ENCODE data around the gene KCNQ1OT1.

The KCNQ1OT1 gene

GRCh38 chr11:2693271-2694261, 6.2 kb downstream of the KCNQ1OT1 start:
- Histone ChIP-seq H3K36me3 (ENCODE audit: control insufficient read depth in 5 of 5, insufficient read depth in 5 of 5, low read length in 5 of 5) (peaks cover 0 to 3% (median 0%) of the 10 kb centered on the region in 5 donors), H3K4me3 (ENCODE audit: low read depth in 1 of 5, low read length in 5 of 5) (no peak overlapping the region), H3K27me3 (ENCODE audit: control insufficient read depth in 5 of 5, insufficient read depth in 4 of 5, low read length in 5 of 5) (no peaks in the 10 kb centered on the region), H3K4me1 (ENCODE audit: control insufficient read depth in 5 of 5, insufficient read depth in 5 of 5, low read length in 5 of 5) (peaks cover 25 to 84% (median 82%) of the 10 kb centered on the region in 5 donors), H3K9ac (ENCODE audit: low read length in 5 of 5) (no peak overlapping the region), H3K27ac (ENCODE audit: low read depth, low read length) (no peak overlapping the region), H3K9me3 (ENCODE audit: control insufficient read depth in 5 of 5, low read length in 5 of 5) (no peaks in the 10 kb centered on the region)

- Histone ChIP-seq H3K9me3 (ENCODE audit: control insufficient read depth in 5 of 5, low read length in 5 of 5) (no peaks in the 10 kb centered on the region), H3K27me3 (ENCODE audit: control insufficient read depth in 5 of 5, insufficient read depth in 4 of 5, low read length in 5 of 5) (no peaks in the 10 kb centered on the region), H3K36me3 (ENCODE audit: control insufficient read depth in 5 of 5, insufficient read depth in 5 of 5, low read length in 5 of 5) (peaks cover 0 to 3% (median 0%) of the 10 kb centered on the region in 5 donors), H3K27ac (ENCODE audit: low read depth, low read length) (no peak overlapping the region), H3K9ac (ENCODE audit: low read length in 5 of 5) (no peak overlapping the region), H3K4me3 (ENCODE audit: low read depth in 1 of 5, low read length in 5 of 5) (no peak overlapping the region), H3K4me1 (ENCODE audit: control insufficient read depth in 5 of 5, insufficient read depth in 5 of 5, low read length in 5 of 5) (peaks cover 26 to 88% (median 83%) of the 10 kb centered on the region in 5 donors)
These were observed 7.6 kb downstream of the KCNQ1OT1 start for GRCh38 chr11:2691991-2692875.

GRCh38 chr11:2691355-2691761, 8.4 kb downstream of the KCNQ1OT1 start:
- H3K27ac ChIP-seq (ENCODE audit: low read depth, low read length), result no peak overlapping the region
- no peak overlapping the region for H3K4me3 ChIP-seq (ENCODE audit: low read depth in 1 of 5, low read length in 5 of 5)
- H3K9ac ChIP-seq (ENCODE audit: low read length in 5 of 5), result no peak overlapping the region
- H3K9me3 ChIP-seq (ENCODE audit: control insufficient read depth in 5 of 5, low read length in 5 of 5), result no peaks in the 10 kb centered on the region
- H3K36me3 ChIP-seq (ENCODE audit: control insufficient read depth in 5 of 5, insufficient read depth in 5 of 5, low read length in 5 of 5), result peaks cover 0 to 3% (median 0%) of the 10 kb centered on the region in 5 donors
- peaks cover 28 to 92% (median 81%) of the 10 kb centered on the region in 5 donors for H3K4me1 ChIP-seq (ENCODE audit: control insufficient read depth in 5 of 5, insufficient read depth in 5 of 5, low read length in 5 of 5)
- H3K27me3 ChIP-seq (ENCODE audit: control insufficient read depth in 5 of 5, insufficient read depth in 4 of 5, low read length in 5 of 5), result no peaks in the 10 kb centered on the region

GRCh38 chr11:2690596-2691354, 9.0 kb downstream of the KCNQ1OT1 start:
- no peak overlapping the region for H3K4me3 ChIP-seq (ENCODE audit: low read depth in 1 of 5, low read length in 5 of 5)
- H3K9ac ChIP-seq (ENCODE audit: low read length in 5 of 5), result no peak overlapping the region
- H3K27me3 ChIP-seq (ENCODE audit: control insufficient read depth in 5 of 5, insufficient read depth in 4 of 5, low read length in 5 of 5), result no peaks in the 10 kb centered on the region
- H3K27ac ChIP-seq (ENCODE audit: low read depth, low read length), result no peak overlapping the region
- H3K9me3 ChIP-seq (ENCODE audit: control insufficient read depth in 5 of 5, low read length in 5 of 5), result no peaks in the 10 kb centered on the region
- peaks cover 0 to 4% (median 0%) of the 10 kb centered on the region in 5 donors for H3K36me3 ChIP-seq (ENCODE audit: control insufficient read depth in 5 of 5, insufficient read depth in 5 of 5, low read length in 5 of 5)
- peaks cover 28 to 92% (median 81%) of the 10 kb centered on the region in 5 donors for H3K4me1 ChIP-seq (ENCODE audit: control insufficient read depth in 5 of 5, insufficient read depth in 5 of 5, low read length in 5 of 5)

GRCh38 chr11:2689651-2690575, 9.9 kb downstream of the KCNQ1OT1 start:
- no peak overlapping the region for H3K27ac ChIP-seq (ENCODE audit: low read depth, low read length)
- H3K4me1 ChIP-seq (ENCODE audit: control insufficient read depth in 5 of 5, insufficient read depth in 5 of 5, low read length in 5 of 5), result peaks cover 28 to 84% (median 73%) of the 10 kb centered on the region in 5 donors
- peaks cover 0 to 10% (median 7%) of the 10 kb centered on the region in 5 donors for H3K36me3 ChIP-seq (ENCODE audit: control insufficient read depth in 5 of 5, insufficient read depth in 5 of 5, low read length in 5 of 5)
- peak overlapping the region in 1 of 5 donors; percentile 2 for H3K9ac ChIP-seq (ENCODE audit: low read length in 5 of 5)
- H3K27me3 ChIP-seq (ENCODE audit: control insufficient read depth in 5 of 5, insufficient read depth in 4 of 5, low read length in 5 of 5), result no peaks in the 10 kb centered on the region
- no peak overlapping the region for H3K4me3 ChIP-seq (ENCODE audit: low read depth in 1 of 5, low read length in 5 of 5)
- H3K9me3 ChIP-seq (ENCODE audit: control insufficient read depth in 5 of 5, low read length in 5 of 5), result no peaks in the 10 kb centered on the region

GRCh38 chr11:2688381-2689231, 11.2 kb downstream of the KCNQ1OT1 start:
- no peaks in the 10 kb centered on the region for H3K27me3 ChIP-seq (ENCODE audit: control insufficient read depth in 5 of 5, insufficient read depth in 4 of 5, low read length in 5 of 5)
- H3K4me3 ChIP-seq (ENCODE audit: low read depth in 1 of 5, low read length in 5 of 5), result no peak overlapping the region
- H3K27ac ChIP-seq (ENCODE audit: low read depth, low read length), result no peak overlapping the region
- H3K4me1 ChIP-seq (ENCODE audit: control insufficient read depth in 5 of 5, insufficient read depth in 5 of 5, low read length in 5 of 5), result peaks cover 23 to 71% (median 60%) of the 10 kb centered on the region in 5 donors
- H3K9ac ChIP-seq (ENCODE audit: low read length in 5 of 5), result no peak overlapping the region
- peaks cover 0 to 13% (median 8%) of the 10 kb centered on the region in 5 donors for H3K36me3 ChIP-seq (ENCODE audit: control insufficient read depth in 5 of 5, insufficient read depth in 5 of 5, low read length in 5 of 5)
- no peaks in the 10 kb centered on the region for H3K9me3 ChIP-seq (ENCODE audit: control insufficient read depth in 5 of 5, low read length in 5 of 5)

- no peak overlapping the region for H3K9ac ChIP-seq (ENCODE audit: low read length in 5 of 5)
- H3K27me3 ChIP-seq (ENCODE audit: control insufficient read depth in 5 of 5, insufficient read depth in 4 of 5, low read length in 5 of 5), result no peaks in the 10 kb centered on the region
- no peaks in the 10 kb centered on the region for H3K9me3 ChIP-seq (ENCODE audit: control insufficient read depth in 5 of 5, low read length in 5 of 5)
- peaks cover 23 to 63% (median 53%) of the 10 kb centered on the region in 5 donors for H3K4me1 ChIP-seq (ENCODE audit: control insufficient read depth in 5 of 5, insufficient read depth in 5 of 5, low read length in 5 of 5)
- H3K27ac ChIP-seq (ENCODE audit: low read depth, low read length), result no peak overlapping the region
- H3K36me3 ChIP-seq (ENCODE audit: control insufficient read depth in 5 of 5, insufficient read depth in 5 of 5, low read length in 5 of 5), result peaks cover 0 to 14% (median 8%) of the 10 kb centered on the region in 5 donors
- no peak overlapping the region for H3K4me3 ChIP-seq (ENCODE audit: low read depth in 1 of 5, low read length in 5 of 5)
These were observed 12.0 kb downstream of the KCNQ1OT1 start for GRCh38 chr11:2687782-2688191.

- Histone ChIP-seq H3K36me3 (ENCODE audit: control insufficient read depth in 5 of 5, insufficient read depth in 5 of 5, low read length in 5 of 5) (peaks cover 0 to 15% (median 8%) of the 10 kb centered on the region in 5 donors), H3K27me3 (ENCODE audit: control insufficient read depth in 5 of 5, insufficient read depth in 4 of 5, low read length in 5 of 5) (no peaks in the 10 kb centered on the region), H3K9ac (ENCODE audit: low read length in 5 of 5) (no peak overlapping the region), H3K4me1 (ENCODE audit: control insufficient read depth in 5 of 5, insufficient read depth in 5 of 5, low read length in 5 of 5) (peaks cover 23 to 56% (median 51%) of the 10 kb centered on the region in 5 donors), H3K4me3 (ENCODE audit: low read depth in 1 of 5, low read length in 5 of 5) (no peak overlapping the region), H3K27ac (ENCODE audit: low read depth, low read length) (no peak overlapping the region), H3K9me3 (ENCODE audit: control insufficient read depth in 5 of 5, low read length in 5 of 5) (no peaks in the 10 kb centered on the region)
These were observed 12.6 kb downstream of the KCNQ1OT1 start for GRCh38 chr11:2687223-2687530.

Measured in subcutaneous abdominal adipose tissue (tissue), 5 donors.